DOHH2 (cell line): ENCODE measurements around the gene RRM1.

ENCODE experiments used
- H3F3A ChIP-seq: fragments of 200-600 bp; sonication (generic), shearing (Covaris generic); 2 replicates; pipeline ENCODE4 v1.6.0; 2016; ENCODE audit warnings: antibody characterized with exemption, mild to moderate bottlenecking; ENCODE audit not compliant: control insufficient read depth, insufficient read depth
- H3K27ac ChIP-seq: fragments of 200-600 bp; sonication (generic); 2 replicates; pipeline ENCODE4 v1.5.1; 2014; ENCODE audit warnings: low read depth, mild to moderate bottlenecking, low read length, moderate library complexity
- H3K27me3 ChIP-seq: fragments of 200-600 bp; sonication (generic); 2 replicates; pipeline ENCODE4 v1.6.1; 2014; ENCODE audit warnings: mild to moderate bottlenecking, low read length, mixed read lengths; ENCODE audit not compliant: control insufficient read depth
- H3K36me3 ChIP-seq: fragments of 200-600 bp; sonication (generic); 2 replicates; pipeline ENCODE4 v1.6.1; 2014; ENCODE audit warnings: mild to moderate bottlenecking, low read length, moderate library complexity, mixed read lengths; ENCODE audit not compliant: control insufficient read depth
- H3K4me1 ChIP-seq: fragments of 200-600 bp; sonication (generic); 2 replicates; pipeline ENCODE4 v1.6.1; 2014; ENCODE audit warnings: mild to moderate bottlenecking, low read length, mixed read lengths; ENCODE audit not compliant: control insufficient read depth
- H3K4me2 ChIP-seq: fragments of 200-600 bp; sonication (generic); 2 replicates; pipeline ENCODE4 v1.6.0; 2014; ENCODE audit warnings: mild to moderate bottlenecking, low read length, moderate library complexity
- H3K4me3 ChIP-seq: fragments of 200-600 bp; sonication (generic); 2 replicates; pipeline ENCODE4 v1.5.1; 2014; ENCODE audit warnings: mild to moderate bottlenecking, low read length, mixed read lengths
- H3K79me2 ChIP-seq: fragments of 200-600 bp; sonication (generic); 2 replicates; pipeline ENCODE4 v1.6.1; 2014; ENCODE audit warnings: mild to moderate bottlenecking, low read length, mixed read lengths; ENCODE audit not compliant: control insufficient read depth
- H3K9me2 ChIP-seq: fragments of 200-600 bp; sonication (generic); replicated peaks from 2 replicates; pipeline ENCODE4 v1.6.1; 2014; ENCODE audit warnings: mild to moderate bottlenecking, low read length, mixed read lengths; ENCODE audit not compliant: control insufficient read depth
- H3K9me3 ChIP-seq: fragments of 200-600 bp; sonication (generic); 2 replicates; pipeline ENCODE4 v1.6.1; 2014; ENCODE audit warnings: antibody characterized with exemption, low read length, mixed read lengths; ENCODE audit not compliant: control insufficient read depth, insufficient read depth
- H4K20me1 ChIP-seq: fragments of 200-600 bp; sonication (generic); 2 replicates; pipeline ENCODE4 v1.6.0; 2014; ENCODE audit warnings: low read depth, mild to moderate bottlenecking, antibody characterized with exemption, low read length, moderate library complexity; ENCODE audit not compliant: control insufficient read depth, insufficient read depth
- CTCF ChIP-seq: fragments of 200-600 bp; sonication (generic); IDR thresholded peaks from one replicate; pipeline ENCODE4 v1.5.1; 2014; ENCODE audit warnings: antibody characterized with exemption, mild to moderate bottlenecking, low read depth, low read length; ENCODE audit not compliant: poor library complexity, severe bottlenecking
- EZH2phosphoT487 ChIP-seq: fragments of 200-600 bp; sonication (generic); IDR thresholded peaks from 2 replicates; pipeline ENCODE4 v1.6.1; 2017; ENCODE audit warnings: borderline replicate concordance, mild to moderate bottlenecking, antibody characterized with exemption, low read length, moderate library complexity, mixed read lengths

RRM1 gene

GRCh38 chr11:4118107-4118506, 23.5 kb downstream of the RRM1 start:
- H3K4me2 ChIP-seq: no peak overlapping the region
- peaks cover 91% of the 10 kb centered on the region for H3K36me3 ChIP-seq

GRCh38 chr11:4123218-4123617, 28.6 kb downstream of the RRM1 start:
- H3K9me2 ChIP-seq: no peaks in the 10 kb centered on the region
- H3K36me3 ChIP-seq: peaks cover 94% of the 10 kb centered on the region

More at GRCh38 chr11:4118107-4118506, 23.5 kb downstream of the RRM1 start:
- Histone ChIP-seq H3F3A (peaks cover 5% of the 10 kb centered on the region; the same call in 1 of the 2 replicates), H3K4me3 (no peak overlapping the region), H3K9me2 (no peaks in the 10 kb centered on the region), H3K9me3 (no peaks in the 10 kb centered on the region), H3K79me2 (peaks cover 17% of the 10 kb centered on the region), H3K27ac (no peak overlapping the region), H3K4me1 (no peaks in the 10 kb centered on the region), H4K20me1 (0 out of 2 replicates have a peak, but pooled peaks cover 3% of the 10 kb centered on the region), H3K27me3 (no peaks in the 10 kb centered on the region)
- TF ChIP-seq EZH2phosphoT487 (no peak), CTCF (no peak)

GRCh38 chr11:4125141-4125540, 30.5 kb downstream of the RRM1 start:
- Histone ChIP-seq H3K9me3 (no peaks in the 10 kb centered on the region), H3K4me2 (no peak overlapping the region), H4K20me1 (no peaks in the 10 kb centered on the region), H3F3A (0 out of 2 replicates have a peak, but pooled peaks cover 3% of the 10 kb centered on the region), H3K27ac (no peak overlapping the region), H3K79me2 (no peaks in the 10 kb centered on the region), H3K4me3 (no peak overlapping the region), H3K4me1 (no peaks in the 10 kb centered on the region), H3K9me2 (no peaks in the 10 kb centered on the region), H3K36me3 (peaks cover 91% of the 10 kb centered on the region), H3K27me3 (no peaks in the 10 kb centered on the region)
- no peak for TF ChIP-seq CTCF

More at GRCh38 chr11:4123218-4123617, 28.6 kb downstream of the RRM1 start:
- TF ChIP-seq CTCF (no peak), EZH2phosphoT487 (no peak)
- 0 out of 2 replicates have a peak, but pooled peaks cover 3% of the 10 kb centered on the region for H4K20me1 ChIP-seq
- peaks cover 9% of the 10 kb centered on the region for H3K79me2 ChIP-seq
- H3K27me3 ChIP-seq: no peaks in the 10 kb centered on the region
- no peak overlapping the region for H3K27ac ChIP-seq
- no peaks in the 10 kb centered on the region for H3K4me1 ChIP-seq
- no peak overlapping the region for H3K4me3 ChIP-seq
- H3K9me3 ChIP-seq: no peaks in the 10 kb centered on the region
- no peak overlapping the region for H3K4me2 ChIP-seq
- H3F3A ChIP-seq: peaks cover 8% of the 10 kb centered on the region; the same call in 1 of the 2 replicates
